CD4-positive, alpha-beta T cell treated with Interleukin-4 for 4 hours (primary cell): Measurements from ENCODE around the gene AGER.
"Not testable (repeated sequence)": the region's sequence is repeated elsewhere in the genome, so short reads cannot be mapped to it uniquely, and the experiment has no call there.

Experiments
- DNase-seq: peaks from one replicate; pipeline ENCODE4 v3.0.0-alpha.2; 2020

AGER gene

DNA sequence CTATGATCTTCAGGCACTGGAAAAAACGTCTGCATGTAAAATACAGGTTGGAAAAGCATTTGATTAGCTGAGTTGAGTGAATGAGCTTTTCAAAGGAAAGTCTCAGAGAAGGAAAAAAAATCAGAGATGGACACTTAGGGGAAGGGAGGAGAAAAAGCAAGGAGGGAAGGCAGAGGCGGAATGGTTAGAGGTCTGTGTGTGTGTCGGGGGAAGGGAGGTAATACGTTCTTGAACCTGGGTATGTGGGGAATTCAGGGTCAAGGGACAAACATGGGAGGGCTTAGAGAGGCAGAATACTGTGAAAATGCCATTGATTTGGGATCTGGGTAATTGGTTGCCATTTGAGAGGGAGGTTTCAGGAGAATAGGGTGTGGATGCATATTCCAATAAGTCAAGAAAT, 37.4 kb downstream of the AGER start:
- DNase-seq, result no peak

DNA sequence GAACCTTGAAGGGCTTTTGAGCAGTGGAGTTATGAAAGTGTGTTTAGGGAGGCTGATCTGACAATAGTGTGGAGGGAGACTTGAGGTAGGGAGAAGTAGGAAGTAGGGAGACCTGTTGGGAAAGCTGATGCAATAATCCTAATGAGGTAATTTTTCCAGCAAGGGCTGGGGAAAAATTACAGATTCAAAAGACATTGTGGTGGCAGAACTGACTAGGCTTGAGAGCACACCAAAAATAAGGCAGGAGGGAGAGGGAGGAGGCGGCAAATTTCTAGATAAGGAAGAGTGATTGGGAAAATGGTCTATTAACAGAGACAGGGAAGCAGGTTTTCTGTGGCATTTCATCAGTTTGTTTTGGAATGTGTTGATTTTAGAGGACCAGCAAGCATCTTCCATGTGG, 37.8 kb downstream of the AGER start:
- no peak for DNase-seq

DNA sequence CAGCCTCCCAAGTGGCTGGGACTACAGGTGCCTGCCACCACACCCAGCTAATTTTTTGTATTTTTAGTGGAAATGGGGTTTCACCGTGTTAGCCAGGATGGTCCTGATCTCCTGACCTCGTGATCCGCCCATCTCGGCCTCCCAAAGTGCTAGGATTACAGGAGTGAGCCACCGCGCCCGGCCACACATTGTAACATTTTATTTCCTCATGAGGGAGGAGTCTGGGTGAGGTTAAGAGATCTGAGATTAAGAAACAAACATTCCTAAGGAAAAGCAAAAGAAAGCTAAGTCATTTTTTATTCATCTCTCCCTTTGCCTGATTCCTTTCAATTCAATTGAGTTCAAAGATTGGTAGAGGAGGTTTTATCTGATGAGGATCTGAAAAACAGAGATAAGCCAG, 39.8 kb downstream of the AGER start:
- DNase-seq, result not testable (repeated sequence)

GRCh38 chr6:32140420-32141046, 43.5 kb downstream of the AGER start:
- DNase-seq, result no peak

- no peak for DNase-seq
These were observed 44.5 kb downstream of the AGER start for GRCh38 chr6:32139590-32139989.

- DNase-seq, result no peak
These were observed 46.6 kb downstream of the AGER start for GRCh38 chr6:32137454-32137853.

DNA sequence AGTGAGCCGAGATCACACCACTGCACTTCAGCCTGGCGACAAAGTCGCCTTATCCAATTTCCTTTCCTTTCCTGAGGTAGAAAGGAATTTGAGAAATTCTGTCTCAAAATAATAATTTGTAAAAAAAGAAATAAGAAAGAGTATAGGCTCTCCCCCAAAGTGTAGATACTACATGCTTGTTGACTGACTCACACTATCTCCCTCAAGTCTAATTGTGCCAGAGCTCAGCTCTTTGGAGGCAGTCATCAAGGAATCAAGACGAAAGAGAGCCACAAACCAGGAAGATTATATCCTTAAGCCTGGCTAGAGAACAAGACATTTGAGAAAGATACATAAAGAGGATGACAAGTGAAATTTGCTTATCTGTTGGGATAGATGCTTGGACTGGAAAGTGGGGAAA, 50.3 kb downstream of the AGER start:
- DNase-seq, result no peak

GRCh38 chr6:32132110-32132509, 51.9 kb downstream of the AGER start:
- DNase-seq, result no peak

- DNase-seq, result no peak
These were observed 52.6 kb downstream of the AGER start for GRCh38 chr6:32131439-32131948.
